Activated CD8-positive, alpha-beta T cell treated with anti-CD3 and anti-CD28 coated beads for 36 hours (primary cell): ENCODE data around the gene STK10. TPM values are rescaled to one million over a fixed set of nuclear protein-coding genes. Genes with fewer than 3 reads are reported as not detected.

Experiments
- ATAC-seq: fragments of 200-7000 bp; cut with Tn5 transposase; one replicate; pipeline ENCODE4 v1.10.0; 2021; ENCODE audit warnings: mild to moderate bottlenecking, moderate library complexity
- CTCF ChIA-PET: fragments of 350-600 bp; sonication (Branson Sonifier 250); formaldehyde crosslinking; loops from one replicate; lab custom pipeline; 2021; ENCODE audit warnings: antibody characterized with exemption; lab: Charles Lee
- POLR2A ChIA-PET: fragments of 350-600 bp; sonication (Branson Sonifier 250); formaldehyde crosslinking; loops from one replicate; lab custom pipeline; 2021; ENCODE audit warnings: antibody characterized with exemption; lab: Charles Lee
- DNase-seq: peaks from one replicate; pipeline ENCODE4 v3.0.0-alpha.2; 2020
- H3K27ac Mint-ChIP-seq: one replicate; pipeline ENCODE4 v1.8.0; 2021; ENCODE audit warnings: mild to moderate bottlenecking, mixed read lengths
- H3K27me3 Mint-ChIP-seq: one replicate; pipeline ENCODE4 v1.8.0; 2021; ENCODE audit warnings: mixed read lengths
- H3K36me3 Mint-ChIP-seq: one replicate; pipeline ENCODE4 v1.8.0; 2021; ENCODE audit warnings: low read depth, mixed read lengths
- H3K4me1 Mint-ChIP-seq: one replicate; pipeline ENCODE4 v1.8.0; 2021; ENCODE audit warnings: low read depth, mixed read lengths
- H3K4me3 Mint-ChIP-seq: one replicate; pipeline ENCODE4 v1.8.0; 2021; ENCODE audit warnings: mild to moderate bottlenecking, moderate library complexity, mixed read lengths
- H3K9me3 Mint-ChIP-seq: one replicate; pipeline ENCODE4 v1.8.0; 2021; ENCODE audit warnings: mixed read lengths
- intact Hi-C: fragments of 100-400 bp; cut with micrococcal nuclease; formaldehyde crosslinking; loops from one replicate; pipeline ENCODE4 v1.10.0; 2022
- total RNA-seq, 2 experiments: library from RNA; stranded (reverse); gene quantifications; one replicate each; pipeline ENCODE4 v1.2.3, GENCODE V29; 2021
- TF ChIP-seq, protein P1 (sequence below): fragments of 200-600 bp; IDR thresholded peaks from one replicate; pipeline ENCODE4 v1.8.0; 2022; ENCODE audit warnings: antibody characterized with exemption, mild to moderate bottlenecking

STK10 gene
- total RNA-seq, 2 experiments from 2014 or later: 142 to 143 TPM

DNA sequence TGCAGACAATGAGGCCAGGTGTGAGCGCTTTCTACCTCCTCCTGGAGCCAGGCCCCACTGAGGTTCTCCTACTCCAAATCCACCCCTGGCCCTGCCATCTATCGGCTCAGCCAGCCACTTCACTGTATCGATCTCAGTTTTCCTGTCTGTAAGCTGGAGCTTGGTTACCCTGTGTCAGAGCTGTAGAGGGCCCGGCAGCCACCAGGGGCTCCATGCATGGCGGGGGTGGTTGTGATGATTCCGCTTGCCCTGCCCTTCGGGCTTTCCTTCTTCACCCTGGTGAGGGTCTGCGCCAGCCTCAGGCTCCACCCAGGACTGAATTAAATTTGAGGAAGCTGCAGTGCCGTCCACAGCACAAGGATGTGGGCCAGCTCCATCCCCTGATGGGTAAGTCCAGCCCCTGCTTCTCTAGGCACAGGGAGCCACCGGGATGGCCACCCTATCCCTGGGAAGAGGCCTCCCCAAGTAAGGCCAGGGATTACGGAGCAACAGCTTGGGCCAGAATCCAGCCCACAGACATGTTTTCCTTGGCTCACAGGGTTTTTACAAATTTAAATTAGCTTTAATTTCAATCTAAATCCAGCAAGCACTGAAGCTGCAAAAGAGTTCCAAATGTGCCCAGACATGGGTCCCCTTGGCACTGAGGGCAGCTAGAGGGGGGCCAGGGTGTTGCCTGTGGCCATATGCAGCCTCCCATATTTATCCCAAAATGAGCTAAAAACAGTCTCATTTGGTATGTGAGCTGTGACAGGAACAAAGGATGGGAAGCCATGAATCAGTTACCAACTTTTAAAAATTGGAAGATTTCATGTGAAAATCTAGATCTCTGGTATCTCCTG, 92.4 kb downstream of the STK10 start:
- intact Hi-C loops: no loop called here
- Mint-ChIP-seq H3K4me3 (no peak overlapping the region), H3K27ac (peak overlapping the region; percentile 46), H3K4me1 (peaks cover 7% of the 10 kb centered on the region), H3K36me3 (peaks cover 48% of the 10 kb centered on the region), H3K9me3 (no peaks in the 10 kb centered on the region), H3K27me3 (no peaks in the 10 kb centered on the region)
- ATAC-seq: no peak
- CTCF ChIA-PET: interaction anchor here (1.1 to 3.7 kb wide), 5 partner anchors 11 to 93 kb away, joined by 3 to 19 read pairs (median 6); partner anchors contain the start of gene STK10
- TF ChIP-seq, protein P1, sequence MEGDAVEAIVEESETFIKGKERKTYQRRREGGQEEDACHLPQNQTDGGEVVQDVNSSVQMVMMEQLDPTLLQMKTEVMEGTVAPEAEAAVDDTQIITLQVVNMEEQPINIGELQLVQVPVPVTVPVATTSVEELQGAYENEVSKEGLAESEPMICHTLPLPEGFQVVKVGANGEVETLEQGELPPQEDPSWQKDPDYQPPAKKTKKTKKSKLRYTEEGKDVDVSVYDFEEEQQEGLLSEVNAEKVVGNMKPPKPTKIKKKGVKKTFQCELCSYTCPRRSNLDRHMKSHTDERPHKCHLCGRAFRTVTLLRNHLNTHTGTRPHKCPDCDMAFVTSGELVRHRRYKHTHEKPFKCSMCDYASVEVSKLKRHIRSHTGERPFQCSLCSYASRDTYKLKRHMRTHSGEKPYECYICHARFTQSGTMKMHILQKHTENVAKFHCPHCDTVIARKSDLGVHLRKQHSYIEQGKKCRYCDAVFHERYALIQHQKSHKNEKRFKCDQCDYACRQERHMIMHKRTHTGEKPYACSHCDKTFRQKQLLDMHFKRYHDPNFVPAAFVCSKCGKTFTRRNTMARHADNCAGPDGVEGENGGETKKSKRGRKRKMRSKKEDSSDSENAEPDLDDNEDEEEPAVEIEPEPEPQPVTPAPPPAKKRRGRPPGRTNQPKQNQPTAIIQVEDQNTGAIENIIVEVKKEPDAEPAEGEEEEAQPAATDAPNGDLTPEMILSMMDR: no peak
- POLR2A ChIA-PET: interaction anchor here (0.8 to 1.4 kb wide), 5 partner anchors 9 to 91 kb away, joined by 3 to 4 read pairs (median 3); no protein-coding TSS in a partner anchor
- DNase-seq: no peak

DNA sequence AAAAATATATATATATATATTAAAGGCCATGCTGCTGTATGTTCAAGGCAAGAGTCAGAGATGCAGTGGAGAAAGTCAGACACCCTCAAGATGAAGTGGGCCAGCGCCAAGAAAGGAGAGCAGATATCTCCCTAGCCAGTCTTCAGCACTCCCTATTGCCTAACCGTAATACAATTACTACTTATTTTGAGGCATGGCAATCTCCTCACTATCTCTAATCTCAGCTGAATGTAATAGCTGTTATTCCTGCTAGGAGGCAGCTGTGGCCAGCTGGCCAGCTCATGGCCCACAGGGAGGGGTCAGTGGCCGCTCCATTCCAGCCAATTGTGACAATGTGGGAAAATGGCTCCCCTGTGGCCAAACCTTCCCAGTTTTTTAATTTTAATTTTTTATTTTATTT, 94.1 kb downstream of the STK10 start:
- DNase-seq: no peak

DNA sequence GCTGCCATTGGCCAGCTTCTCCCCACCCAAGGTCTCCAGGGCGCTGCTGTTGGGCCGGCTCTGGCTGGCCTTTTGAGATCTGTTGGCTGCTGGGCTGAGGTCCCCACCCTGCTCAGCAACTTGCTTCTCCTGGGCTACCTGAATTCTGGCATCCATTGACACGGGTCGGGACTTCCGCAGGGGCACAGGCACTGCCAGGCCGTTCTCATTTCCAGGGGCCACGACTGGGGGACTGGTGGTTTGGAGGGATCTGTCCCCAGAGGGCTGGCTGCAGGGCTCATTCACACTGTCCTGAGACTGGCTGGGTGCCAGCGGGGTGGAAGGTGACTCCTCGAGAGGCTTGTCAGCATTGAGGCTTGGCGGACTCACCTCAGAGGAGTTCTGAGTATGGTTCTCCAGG, 94.5 kb downstream of the STK10 start:
- intact Hi-C loops: no loop called here
- POLR2A ChIA-PET: interaction anchor here (0.6 kb wide), 1 partner anchor 16 kb away, joined by 3 read pairs; no protein-coding TSS in a partner anchor
- TF ChIP-seq, protein P1: no peak

More for the DNA sequence above, 94.1 kb downstream of the STK10 start:
- TF ChIP-seq, protein P1: no peak
- H3K9me3 Mint-ChIP-seq: no peaks in the 10 kb centered on the region
- no peak for ATAC-seq
- H3K27ac Mint-ChIP-seq: no peak overlapping the region
- intact Hi-C loops: no loop called here
- H3K4me1 Mint-ChIP-seq: peaks cover 3% of the 10 kb centered on the region
- POLR2A ChIA-PET: no interaction called here
- CTCF ChIA-PET: interaction anchor here (1.9 to 2.1 kb wide), 2 partner anchors 12 to 94 kb away, joined by 5 to 8 read pairs; partner anchors contain the start of gene STK10
- H3K4me3 Mint-ChIP-seq: no peak overlapping the region
- H3K27me3 Mint-ChIP-seq: no peaks in the 10 kb centered on the region
- peaks cover 52% of the 10 kb centered on the region for H3K36me3 Mint-ChIP-seq

DNA sequence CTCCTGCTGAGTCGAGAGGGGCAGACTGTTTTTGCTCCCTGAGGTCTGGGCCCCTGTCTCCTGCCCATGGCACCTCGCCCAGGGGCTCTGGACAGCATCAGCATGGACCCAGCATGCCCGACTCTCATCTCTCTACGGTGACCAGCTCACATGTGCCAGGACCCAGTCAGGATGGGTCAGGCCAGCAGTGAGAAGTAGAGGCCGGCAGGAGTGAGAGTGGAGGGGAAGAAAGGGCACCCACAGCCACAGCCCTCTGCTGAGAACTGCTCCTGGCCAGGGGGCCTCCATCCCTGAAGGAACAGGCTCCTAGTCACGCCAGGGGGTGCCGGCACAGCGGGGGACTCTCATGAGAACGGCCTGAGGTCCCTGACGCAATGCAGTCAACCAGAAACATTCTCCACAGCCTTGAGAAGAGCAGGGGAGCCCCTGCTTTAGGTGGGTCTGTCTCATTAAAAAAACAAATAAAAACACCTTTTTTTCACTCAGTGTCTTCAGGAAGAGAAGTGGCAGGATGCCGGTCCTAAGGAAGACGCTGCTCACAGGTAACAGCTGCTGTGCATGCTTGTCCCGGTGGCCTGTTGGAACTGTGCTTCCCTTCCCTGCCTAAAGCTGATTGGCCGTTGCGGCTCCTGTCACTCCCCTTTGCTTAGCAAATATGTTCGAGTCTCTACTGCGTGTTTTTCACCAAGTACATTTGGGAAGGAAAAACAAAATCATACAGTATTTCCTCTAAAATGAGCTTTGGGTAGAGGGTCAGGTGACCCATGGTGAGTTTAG, 95.9 kb downstream of the STK10 start:
- Mint-ChIP-seq H3K36me3 (peaks cover 39% of the 10 kb centered on the region), H3K9me3 (no peaks in the 10 kb centered on the region), H3K4me3 (no peak overlapping the region), H3K27me3 (no peaks in the 10 kb centered on the region), H3K27ac (no peak overlapping the region), H3K4me1 (no peaks in the 10 kb centered on the region)
- POLR2A ChIA-PET: interaction anchor here (1.5 kb wide), 1 partner anchor 94 kb away, joined by 4 read pairs; no protein-coding TSS in a partner anchor
- no peak for DNase-seq
- no peak for ATAC-seq
- CTCF ChIA-PET: interaction anchor here (0.7 to 2.1 kb wide), 4 partner anchors 10 to 191 kb away, joined by 3 to 8 read pairs (median 6); partner anchors contain the start of genes STK10 and UBTD2
- TF ChIP-seq, protein P1: no peak
- intact Hi-C loops: no loop called here

More for the DNA sequence above, 94.5 kb downstream of the STK10 start:
- Mint-ChIP-seq H3K4me3 (no peak overlapping the region), H3K27ac (no peak overlapping the region), H3K27me3 (no peaks in the 10 kb centered on the region), H3K4me1 (no peaks in the 10 kb centered on the region), H3K9me3 (no peaks in the 10 kb centered on the region), H3K36me3 (peaks cover 52% of the 10 kb centered on the region)
- ATAC-seq: no peak
- CTCF ChIA-PET: interaction anchor here (1.4 to 2.1 kb wide), 3 partner anchors 11 to 95 kb away, joined by 5 to 8 read pairs (median 7); partner anchors contain the start of gene STK10
- DNase-seq: no peak
